ENCODE results near the gene MESP2. TPM values are rescaled to one million over a fixed set of nuclear protein-coding genes. Genes with fewer than 3 reads are reported as not detected.

Gene MESP2
- total and polyA plus RNA-seq, 4 donors: 0.03 TPM; not detected in 3

- TF ChIP-seq ATF3 (IDR thresholded peaks at IDR 0.05) (no peak), HNF4G (IDR thresholded peaks at IDR 0.05) (no peak), EGR1 (IDR thresholded peaks at IDR 0.05; ENCODE audit: low read depth in 2 of 2) (no peak), FOXA1 (IDR thresholded peaks at IDR 0.05) (no peak), CTCF (IDR thresholded peaks at IDR 0.05; ENCODE audit: low read depth, low read length, missing input control) (no peak)
These were observed 42.2 kb downstream of the MESP2 start (continued) for GRCh38 chr15:89818287-89818686.

GRCh38 chr15:89820666-89821611 lies 44.8 kb downstream of the MESP2 start:
- H3K36me3 ChIP-seq (ENCODE audit: control insufficient read depth in 4 of 4, insufficient read depth in 3 of 4, low read depth in 1 of 4, low read length in 3 of 4): no peaks in the 10 kb centered on the region
- H3K9me3 ChIP-seq (ENCODE audit: control insufficient read depth in 4 of 4, low read length in 3 of 4): no peaks in the 10 kb centered on the region
- 79% methylated on average over 12 of the region's 12 CpGs for WGBS
- H3K4me3 ChIP-seq (ENCODE audit: low read depth in 1 of 3, low read length in 3 of 3): no peak overlapping the region
- no peaks in the 10 kb centered on the region for H3K27me3 ChIP-seq (ENCODE audit: control insufficient read depth in 4 of 4, insufficient read depth in 4 of 4, low read length in 3 of 4)
- H3K9ac ChIP-seq (ENCODE audit: low read depth in 1 of 2, low read length in 2 of 2): no peak overlapping the region
- H3K4me1 ChIP-seq (ENCODE audit: control insufficient read depth in 4 of 4, insufficient read depth in 4 of 4, low read length in 3 of 4): peaks cover 0 to 3% (median 0%) of the 10 kb centered on the region in 4 donors
- H3K27ac ChIP-seq (ENCODE audit: low read depth in 1 of 2, low read length in 2 of 2): peak overlapping the region; percentile 47 to 64
- TF ChIP-seq MAX (IDR thresholded peaks at IDR 0.05) (no peak), YY1 (IDR thresholded peaks at IDR 0.05) (no peak), ZBTB33 (IDR thresholded peaks at IDR 0.05) (no peak), TAF1 (conservative IDR thresholded peaks at IDR 0.05) (no peak)
- DNase-seq (ENCODE audit: low spot score): no peak

- Histone ChIP-seq H3K36me3 (ENCODE audit: control insufficient read depth in 4 of 4, insufficient read depth in 3 of 4, low read depth in 1 of 4, low read length in 3 of 4) (no peaks in the 10 kb centered on the region), H3K9me3 (ENCODE audit: control insufficient read depth in 4 of 4, low read length in 3 of 4) (no peaks in the 10 kb centered on the region), H3K4me3 (ENCODE audit: low read depth in 1 of 3, low read length in 3 of 3) (no peak overlapping the region), H3K9ac (ENCODE audit: low read depth in 1 of 2, low read length in 2 of 2) (no peak overlapping the region), H3K4me1 (ENCODE audit: control insufficient read depth in 4 of 4, insufficient read depth in 4 of 4, low read length in 3 of 4) (peaks cover 0 to 8% (median 5%) of the 10 kb centered on the region in 4 donors), H3K27ac (ENCODE audit: low read depth in 1 of 2, low read length in 2 of 2) (no peak overlapping the region), H3K27me3 (ENCODE audit: control insufficient read depth in 4 of 4, insufficient read depth in 4 of 4, low read length in 3 of 4) (no peaks in the 10 kb centered on the region)
- no peak for TF ChIP-seq NR2F2 (IDR thresholded peaks at IDR 0.05)
- TF ChIP-seq FOXA1 (IDR thresholded peaks at IDR 0.05): no peak
- no peak for TF ChIP-seq HNF4G (IDR thresholded peaks at IDR 0.05)
- no peak for TF ChIP-seq HNF4A (conservative IDR thresholded peaks at IDR 0.05)
- no peak for TF ChIP-seq MAX (IDR thresholded peaks at IDR 0.05)
- no peak for TF ChIP-seq JUND (IDR thresholded peaks at IDR 0.05)
- TF ChIP-seq ATF3 (IDR thresholded peaks at IDR 0.05): no peak
- no peak for TF ChIP-seq FOXA2 (IDR thresholded peaks at IDR 0.05)
- TF ChIP-seq SP1 (IDR thresholded peaks at IDR 0.05): no peak
- no peak for TF ChIP-seq TAF1 (conservative IDR thresholded peaks at IDR 0.05)
- 76% methylated on average over 11 of the region's 11 CpGs for whole genome bisulfite sequencing
- no peak for DNase-seq (ENCODE audit: low spot score)
These were observed 45.9 kb downstream of the MESP2 start for GRCh38 chr15:89822026-89822425.

All from liver (tissue), 9 donors.